DOHH2 (cell line): Measurements from ENCODE around the gene PHF21B.

ENCODE experiments used
- H3F3A ChIP-seq: fragments of 200-600 bp; sonication (generic), shearing (Covaris generic); 2 replicates; pipeline ENCODE4 v1.6.0; 2016; ENCODE audit warnings: antibody characterized with exemption, mild to moderate bottlenecking; ENCODE audit not compliant: control insufficient read depth, insufficient read depth
- H3K27ac ChIP-seq: fragments of 200-600 bp; sonication (generic); 2 replicates; pipeline ENCODE4 v1.5.1; 2014; ENCODE audit warnings: low read depth, mild to moderate bottlenecking, low read length, moderate library complexity
- H3K27me3 ChIP-seq: fragments of 200-600 bp; sonication (generic); 2 replicates; pipeline ENCODE4 v1.6.1; 2014; ENCODE audit warnings: mild to moderate bottlenecking, low read length, mixed read lengths; ENCODE audit not compliant: control insufficient read depth
- H3K36me3 ChIP-seq: fragments of 200-600 bp; sonication (generic); 2 replicates; pipeline ENCODE4 v1.6.1; 2014; ENCODE audit warnings: mild to moderate bottlenecking, low read length, moderate library complexity, mixed read lengths; ENCODE audit not compliant: control insufficient read depth
- H3K4me1 ChIP-seq: fragments of 200-600 bp; sonication (generic); 2 replicates; pipeline ENCODE4 v1.6.1; 2014; ENCODE audit warnings: mild to moderate bottlenecking, low read length, mixed read lengths; ENCODE audit not compliant: control insufficient read depth
- H3K4me2 ChIP-seq: fragments of 200-600 bp; sonication (generic); 2 replicates; pipeline ENCODE4 v1.6.0; 2014; ENCODE audit warnings: mild to moderate bottlenecking, low read length, moderate library complexity
- H3K4me3 ChIP-seq: fragments of 200-600 bp; sonication (generic); 2 replicates; pipeline ENCODE4 v1.5.1; 2014; ENCODE audit warnings: mild to moderate bottlenecking, low read length, mixed read lengths
- H3K79me2 ChIP-seq: fragments of 200-600 bp; sonication (generic); 2 replicates; pipeline ENCODE4 v1.6.1; 2014; ENCODE audit warnings: mild to moderate bottlenecking, low read length, mixed read lengths; ENCODE audit not compliant: control insufficient read depth
- H3K9me2 ChIP-seq: fragments of 200-600 bp; sonication (generic); replicated peaks from 2 replicates; pipeline ENCODE4 v1.6.1; 2014; ENCODE audit warnings: mild to moderate bottlenecking, low read length, mixed read lengths; ENCODE audit not compliant: control insufficient read depth
- H3K9me3 ChIP-seq: fragments of 200-600 bp; sonication (generic); 2 replicates; pipeline ENCODE4 v1.6.1; 2014; ENCODE audit warnings: antibody characterized with exemption, low read length, mixed read lengths; ENCODE audit not compliant: control insufficient read depth, insufficient read depth
- H4K20me1 ChIP-seq: fragments of 200-600 bp; sonication (generic); 2 replicates; pipeline ENCODE4 v1.6.0; 2014; ENCODE audit warnings: low read depth, mild to moderate bottlenecking, antibody characterized with exemption, low read length, moderate library complexity; ENCODE audit not compliant: control insufficient read depth, insufficient read depth
- CTCF ChIP-seq: fragments of 200-600 bp; sonication (generic); IDR thresholded peaks from one replicate; pipeline ENCODE4 v1.5.1; 2014; ENCODE audit warnings: antibody characterized with exemption, mild to moderate bottlenecking, low read depth, low read length; ENCODE audit not compliant: poor library complexity, severe bottlenecking
- EZH2phosphoT487 ChIP-seq: fragments of 200-600 bp; sonication (generic); IDR thresholded peaks from 2 replicates; pipeline ENCODE4 v1.6.1; 2017; ENCODE audit warnings: borderline replicate concordance, mild to moderate bottlenecking, antibody characterized with exemption, low read length, moderate library complexity, mixed read lengths

Gene PHF21B

GRCh38 chr22:44847380-44847779 lies 162.4 kb downstream of the PHF21B start:
- H3K9me2 ChIP-seq, result no peaks in the 10 kb centered on the region
- TF ChIP-seq EZH2phosphoT487 (no peak), CTCF (no peak)
- H3K79me2 ChIP-seq, result no peaks in the 10 kb centered on the region
- no peaks in the 10 kb centered on the region for H4K20me1 ChIP-seq
- H3K27ac ChIP-seq, result no peak overlapping the region
- H3K4me3 ChIP-seq, result no peak overlapping the region
- no peaks in the 10 kb centered on the region for H3K27me3 ChIP-seq
- H3K4me1 ChIP-seq, result no peaks in the 10 kb centered on the region
- H3K9me3 ChIP-seq, result no peaks in the 10 kb centered on the region
- no peaks in the 10 kb centered on the region for H3K36me3 ChIP-seq
- H3K4me2 ChIP-seq, result no peak overlapping the region
- no peaks in the 10 kb centered on the region for H3F3A ChIP-seq

- Histone ChIP-seq H3K36me3 (no peaks in the 10 kb centered on the region), H3K4me1 (no peaks in the 10 kb centered on the region), H3K27ac (no peak overlapping the region), H3K9me2 (no peaks in the 10 kb centered on the region), H3K9me3 (no peaks in the 10 kb centered on the region), H3K27me3 (no peaks in the 10 kb centered on the region), H4K20me1 (no peaks in the 10 kb centered on the region), H3K79me2 (no peaks in the 10 kb centered on the region), H3K4me2 (no peak overlapping the region), H3K4me3 (no peak overlapping the region), H3F3A (no peaks in the 10 kb centered on the region)
- TF ChIP-seq EZH2phosphoT487 (no peak), CTCF (no peak)
These were observed 163.0 kb downstream of the PHF21B start for GRCh38 chr22:44846726-44847275.

- Histone ChIP-seq H4K20me1 (no peaks in the 10 kb centered on the region), H3K4me1 (no peaks in the 10 kb centered on the region), H3K4me2 (no peak overlapping the region), H3K9me3 (no peaks in the 10 kb centered on the region), H3K4me3 (no peak overlapping the region), H3K27ac (no peak overlapping the region), H3K27me3 (no peaks in the 10 kb centered on the region), H3K9me2 (no peaks in the 10 kb centered on the region), H3K79me2 (no peaks in the 10 kb centered on the region), H3K36me3 (no peaks in the 10 kb centered on the region), H3F3A (no peaks in the 10 kb centered on the region)
- no peak for TF ChIP-seq EZH2phosphoT487
- no peak for TF ChIP-seq CTCF
These were observed 163.7 kb downstream of the PHF21B start for GRCh38 chr22:44845796-44846720.
